Stimulated activated CD4-positive, alpha-beta T cell treated with anti-CD3 and anti-CD28 coated beads, Interleukin-12 subunit alpha, Interleukin-12 subunit beta, amount 100 ng/mL, for 24 hours (primary cell): Measurements from ENCODE around the gene PRKAG3.
"Not testable (repeated sequence)": the region's sequence is repeated elsewhere in the genome, so short reads cannot be mapped to it uniquely, and the experiment has no call there.

Experiments used
- DNase-seq, 2 experiments: peaks; one replicate each; pipeline ENCODE4 v3.0.0-alpha.2; 2020; ENCODE audit warnings: low read depth in 2 of 2

Gene PRKAG3

GRCh38 chr2:218781691-218782527 lies 49.7 kb downstream of the PRKAG3 start, which contains the start of gene CYP27A1:
CYP27A1 (plus strand) TSS chr2:218782147; CDS start chr2:218782183, 36 bp downstream.
- DNase-seq = no peak

- no peak for DNase-seq
These were observed 50.5 kb downstream of the PRKAG3 start for GRCh38 chr2:218780851-218781690.

- DNase-seq = no peak
These were observed 51.6 kb downstream of the PRKAG3 start for GRCh38 chr2:218780046-218780445.

GRCh38 chr2:218777276-218777990 lies 54.2 kb downstream of the PRKAG3 start:
- DNase-seq = no peak

- no peak for DNase-seq
These were observed 55.1 kb downstream of the PRKAG3 start for GRCh38 chr2:218776488-218776887.

- no peak for DNase-seq
These were observed 57.7 kb downstream of the PRKAG3 start for GRCh38 chr2:218773881-218774280.

- DNase-seq = not testable (repeated sequence)
These were observed 58.8 kb downstream of the PRKAG3 start for GRCh38 chr2:218772759-218773158.
